Measurements from ENCODE around the gene KCNJ2.

KCNJ2 gene

GRCh38 chr17:70161519-70161918, 7.8 kb upstream of the KCNJ2 start:
- no peak for DNase-seq

DNA sequence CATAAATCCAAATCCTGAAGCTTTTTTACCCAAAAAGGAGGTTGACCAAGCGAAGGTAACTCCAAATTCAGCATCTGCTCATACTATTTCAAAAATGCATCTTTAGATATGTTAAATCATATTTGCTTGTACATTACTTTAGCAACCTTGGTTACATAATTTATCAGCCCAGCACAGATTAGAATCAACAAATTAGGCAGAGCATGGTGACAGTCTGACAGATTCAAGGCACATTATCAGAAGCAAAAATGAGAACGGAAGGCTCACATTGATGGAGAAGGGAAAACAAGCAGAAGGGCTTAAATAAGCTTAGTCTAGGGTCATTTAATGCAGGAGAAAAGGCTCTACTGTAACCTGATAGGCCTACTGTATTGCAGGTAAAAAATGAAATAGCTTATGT, 3.9 kb upstream of the KCNJ2 start:
- DNase-seq, result no peak

DNA sequence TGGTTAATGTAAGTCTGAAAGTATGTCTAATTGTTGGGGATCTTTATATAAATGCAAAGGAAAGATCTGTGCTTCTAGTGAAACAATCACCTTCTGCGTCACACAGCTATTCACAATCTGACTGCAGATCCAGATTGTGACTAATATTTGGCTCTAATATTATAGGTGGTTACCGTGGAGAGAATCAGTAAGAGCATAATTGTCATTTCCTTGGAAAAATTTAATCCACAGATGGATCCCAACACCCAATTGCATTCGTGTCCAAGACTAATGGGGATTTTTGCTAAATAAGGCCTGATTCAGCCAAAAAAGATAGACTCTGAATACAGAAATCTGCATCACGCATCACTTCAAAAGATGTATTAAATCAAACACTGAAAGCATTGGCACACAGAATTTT, 2.7 kb upstream of the KCNJ2 start:
- DNase-seq, result no peak

GRCh38 chr17:70168044-70168976, 1.0 kb upstream of the KCNJ2 start:
- peak; percentile 74 to 77 for DNase-seq

DNA sequence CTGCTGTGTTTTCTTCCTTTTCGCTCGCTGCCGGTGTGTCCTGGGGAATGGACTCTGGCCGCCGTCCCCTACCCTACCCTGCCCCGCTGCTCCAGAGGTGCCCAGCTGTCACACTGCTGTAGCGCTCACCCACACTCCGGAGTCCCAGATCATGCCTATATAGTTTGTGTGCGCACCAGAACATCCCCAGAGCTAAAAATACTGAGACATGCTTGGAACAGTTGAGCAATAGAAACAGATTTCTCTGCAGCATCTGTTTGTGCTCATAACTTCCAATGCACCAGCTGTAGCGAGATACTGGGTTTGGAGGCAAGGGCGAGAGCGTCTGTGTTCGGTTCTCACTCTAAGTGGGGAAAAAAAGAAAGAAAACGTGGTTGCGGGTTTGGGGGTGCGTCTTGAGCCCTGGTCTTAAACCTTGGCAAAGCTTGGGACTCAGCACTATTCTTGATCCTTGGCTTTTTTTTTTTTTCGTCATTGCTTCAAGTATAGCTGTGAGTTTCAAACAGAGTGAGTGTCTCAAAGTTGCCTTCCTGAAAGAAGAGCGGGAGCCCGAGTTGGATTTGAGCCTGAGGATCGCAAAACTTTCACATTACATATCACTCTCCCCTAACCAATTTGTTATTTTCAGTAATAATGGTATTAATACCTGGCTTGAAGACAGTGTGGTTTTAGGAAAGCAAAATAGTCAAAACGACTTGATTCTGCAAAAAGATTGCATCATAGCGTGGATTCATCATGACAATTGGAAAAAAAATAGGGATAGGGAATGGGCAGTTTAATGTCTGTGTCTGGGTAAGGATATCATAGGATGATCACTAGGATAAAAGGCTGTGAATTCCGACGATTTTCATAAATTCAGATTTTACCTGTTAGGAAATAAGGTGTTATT, 621 bp downstream of the KCNJ2 start:
- peak in 1 of 2 donors; percentile 62 for DNase-seq

- peak in 1 of 2 donors; percentile 74 for DNase-seq
These were observed 1.8 kb downstream of the KCNJ2 start for GRCh38 chr17:70171159-70171558.

DNA sequence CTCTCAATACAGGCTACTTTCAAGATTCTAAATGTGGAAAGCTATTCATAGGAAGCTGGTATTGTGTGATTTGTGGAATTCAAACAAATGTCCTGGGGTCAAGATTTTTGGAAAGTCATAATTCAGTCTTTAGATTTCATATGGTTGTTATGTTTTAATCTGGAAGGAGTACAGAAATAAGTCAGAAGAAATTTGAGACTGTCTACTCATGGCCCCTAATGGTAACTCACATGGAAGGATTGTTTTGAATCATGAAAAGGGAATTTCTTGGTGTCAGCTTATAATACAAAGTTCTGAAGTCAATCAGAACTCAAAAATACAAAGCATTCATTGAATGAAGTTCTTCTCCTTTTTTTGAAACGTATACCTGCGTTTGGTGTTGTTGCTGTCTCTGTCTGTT, 3.1 kb downstream of the KCNJ2 start:
- no peak for DNase-seq

- DNase-seq, result no peak
These were observed 3.6 kb downstream of the KCNJ2 start for GRCh38 chr17:70172923-70173322.

- no peak for DNase-seq
These were observed 4.3 kb downstream of the KCNJ2 start for GRCh38 chr17:70173681-70174080.

DNA sequence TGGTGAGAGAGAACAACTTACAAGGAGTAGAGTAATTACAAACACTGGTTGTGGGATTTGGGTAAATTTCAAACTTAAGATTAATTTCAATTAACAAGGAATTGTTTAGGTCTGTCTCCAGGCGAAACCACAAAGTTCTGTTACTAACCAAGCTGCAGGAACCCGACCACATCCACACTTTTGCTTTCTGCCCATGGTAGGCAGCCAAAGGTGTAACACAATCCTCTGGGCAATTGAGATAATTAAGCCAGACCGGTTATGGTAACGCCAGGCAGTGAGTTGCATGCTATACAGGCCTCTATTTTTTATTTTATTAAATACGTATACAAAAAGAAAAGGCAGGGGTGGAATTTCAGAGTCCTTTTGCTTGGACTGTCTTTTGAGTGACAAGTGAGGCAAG, 12.0 kb downstream of the KCNJ2 start:
- no peak for DNase-seq

- no peak for DNase-seq
These were observed 12.5 kb downstream of the KCNJ2 start for GRCh38 chr17:70181866-70182265.

DNA sequence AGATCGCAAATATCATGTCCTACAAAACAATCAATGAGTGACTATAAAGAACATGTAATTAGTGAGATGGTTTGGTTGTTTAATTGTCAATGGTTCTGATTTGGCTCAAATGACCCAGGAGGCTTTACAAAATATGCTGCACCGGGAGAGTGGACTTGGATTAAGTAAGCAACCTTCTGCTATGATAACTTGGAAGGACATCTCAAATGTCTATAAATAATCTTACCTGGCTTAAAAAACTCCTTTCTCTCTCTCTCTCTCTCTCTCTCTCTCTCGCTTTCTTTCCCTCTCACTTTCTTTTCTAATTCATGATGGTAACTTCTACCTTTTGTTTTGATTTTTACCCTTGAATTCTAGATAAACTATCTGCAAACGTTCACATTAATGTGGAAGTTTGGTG, 14.2 kb downstream of the KCNJ2 start:
- no peak for DNase-seq

DNA sequence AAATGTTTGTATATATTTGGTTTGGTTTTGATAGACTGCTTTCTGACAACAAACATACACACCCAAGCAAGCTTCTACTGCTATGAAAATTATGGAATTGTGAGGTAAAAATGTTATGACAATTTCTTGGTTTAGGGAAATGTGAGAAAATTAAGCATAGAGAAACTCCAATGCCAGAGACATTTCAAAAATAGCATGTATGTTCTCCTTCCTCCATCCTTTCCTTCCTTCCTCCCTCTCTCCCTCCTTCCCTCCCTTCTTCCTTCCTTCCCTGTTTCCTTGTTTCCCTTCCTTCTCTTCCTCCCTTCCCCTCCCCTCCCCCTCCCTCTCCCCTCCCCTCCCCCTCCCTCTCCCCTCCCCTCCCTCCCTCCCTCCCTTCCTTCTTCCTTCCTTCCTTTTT, 14.9 kb downstream of the KCNJ2 start:
- no peak for DNase-seq

DNA sequence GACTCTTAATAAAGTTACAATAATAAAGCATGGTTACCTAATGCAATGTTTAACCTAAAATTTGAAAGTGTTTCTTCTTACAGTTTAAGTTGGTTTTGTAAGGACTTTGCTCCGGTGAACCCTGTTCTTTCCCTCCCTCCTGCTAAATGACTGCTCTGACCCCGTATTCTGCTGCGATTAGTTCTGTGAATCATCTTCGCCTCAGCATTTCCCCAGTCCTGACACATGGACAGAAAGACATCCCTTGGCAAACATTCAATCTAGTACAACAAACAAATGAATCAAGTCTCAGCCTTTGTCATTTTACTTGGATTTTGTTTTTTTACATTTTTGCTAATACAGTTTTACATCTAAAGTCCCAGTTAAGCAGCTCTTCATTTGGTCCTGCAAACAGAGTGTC, 15.4 kb downstream of the KCNJ2 start:
- DNase-seq, result peak in 1 of 2 donors; percentile 47

- no peak for DNase-seq
These were observed 16.0 kb downstream of the KCNJ2 start for GRCh38 chr17:70185285-70185684.

DNA sequence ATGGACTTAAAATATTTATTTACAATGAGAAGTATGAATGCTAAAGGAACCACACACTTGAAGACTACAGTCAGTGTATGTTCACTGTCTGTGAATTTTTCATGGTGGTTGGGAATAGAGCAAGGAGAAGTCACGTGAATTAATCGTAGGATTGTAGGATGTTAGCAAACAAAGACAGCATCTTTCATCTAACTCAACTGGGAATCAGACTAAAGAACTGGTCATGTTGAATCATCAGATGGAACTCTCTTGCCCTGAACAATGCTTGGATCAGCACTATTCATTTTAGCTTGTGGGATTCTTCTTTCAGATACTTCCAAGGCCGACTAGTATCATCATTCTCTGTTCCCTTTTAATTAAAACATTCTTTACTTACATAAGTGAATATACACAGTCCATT, 18.1 kb downstream of the KCNJ2 start:
- no peak for DNase-seq

GRCh38 chr17:70190959-70191805, 21.9 kb downstream of the KCNJ2 start:
- DNase-seq, result no peak

GRCh38 chr17:70195091-70195490, 25.8 kb downstream of the KCNJ2 start:
- no peak for DNase-seq

- no peak for DNase-seq
These were observed 32.6 kb downstream of the KCNJ2 start for GRCh38 chr17:70201872-70202419.

- no peak for DNase-seq
These were observed 33.5 kb downstream of the KCNJ2 start for GRCh38 chr17:70202840-70203239.

DNA sequence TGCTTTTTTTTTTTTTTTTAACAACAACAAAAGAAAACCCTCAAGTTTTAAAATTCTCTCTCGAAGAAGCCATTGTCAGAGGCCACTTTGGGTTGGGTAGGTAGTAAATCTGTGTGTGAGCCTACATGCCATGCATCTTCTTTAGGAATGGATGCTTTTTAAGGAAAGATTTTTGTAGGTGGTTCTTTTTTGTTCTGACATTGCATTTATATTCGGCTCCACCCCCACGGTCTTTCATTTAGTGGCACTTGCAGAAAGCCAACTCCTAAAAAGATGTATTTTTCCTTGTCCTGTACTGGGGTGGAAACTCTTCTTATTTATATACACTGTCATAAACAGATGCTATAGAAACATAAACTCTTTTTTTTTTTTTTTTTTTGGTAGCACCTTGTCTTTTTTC, 35.1 kb downstream of the KCNJ2 start:
- DNase-seq, result no peak

DNA sequence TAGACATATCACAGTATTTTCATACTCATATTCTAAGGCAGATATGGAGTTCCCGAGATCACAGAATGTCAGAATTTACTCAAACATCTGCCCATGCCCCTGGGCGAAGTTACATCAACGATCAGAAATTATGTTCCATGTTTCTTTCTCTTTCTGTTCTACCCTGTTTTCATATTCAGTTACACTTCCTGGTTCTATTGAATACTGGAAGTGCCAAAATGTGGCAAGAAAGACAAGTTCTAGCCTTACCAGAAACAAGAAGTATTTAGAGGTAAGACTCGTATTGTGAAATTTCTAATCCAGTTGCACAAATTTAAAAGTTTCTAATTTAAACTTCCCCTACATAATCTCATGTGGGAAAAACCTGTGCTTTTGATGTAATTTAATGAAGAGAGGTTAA, 36.1 kb downstream of the KCNJ2 start:
- no peak for DNase-seq
